GM19023 (cell line): ENCODE results near the gene ZNF213.

Experiments used
- ATAC-seq: cut with Tn5 transposase; IDR thresholded peaks from one replicate; pipeline ENCODE4 v1.9.1; 2021; ENCODE audit warnings: mild to moderate bottlenecking, moderate library complexity; ENCODE audit not compliant: unreplicated experiment

The ZNF213 gene

GRCh38 chr16:3188675-3188924 is 53.8 kb downstream of the ZNF213 start:
- ATAC-seq: no peak

- no peak for ATAC-seq
Measured at GRCh38 chr16:3188925-3189825, 54.3 kb downstream of the ZNF213 start.

- ATAC-seq: no peak
Measured at GRCh38 chr16:3189869-3190268, 55.0 kb downstream of the ZNF213 start.

- no peak for ATAC-seq
Measured at GRCh38 chr16:3190949-3191353, 56.1 kb downstream of the ZNF213 start.
